Midbrain (tissue), 1 donor: Measurements from ENCODE around the gene RACK1.
"Not testable (repeated sequence)": the region's sequence is repeated elsewhere in the genome, so short reads cannot be mapped to it uniquely, and the experiment has no call there.

ENCODE experiments used
- DNase-seq: peaks from one replicate; lab custom pipeline; 2025; lab: John Stamatoyannopoulos, UW

The RACK1 gene

DNA sequence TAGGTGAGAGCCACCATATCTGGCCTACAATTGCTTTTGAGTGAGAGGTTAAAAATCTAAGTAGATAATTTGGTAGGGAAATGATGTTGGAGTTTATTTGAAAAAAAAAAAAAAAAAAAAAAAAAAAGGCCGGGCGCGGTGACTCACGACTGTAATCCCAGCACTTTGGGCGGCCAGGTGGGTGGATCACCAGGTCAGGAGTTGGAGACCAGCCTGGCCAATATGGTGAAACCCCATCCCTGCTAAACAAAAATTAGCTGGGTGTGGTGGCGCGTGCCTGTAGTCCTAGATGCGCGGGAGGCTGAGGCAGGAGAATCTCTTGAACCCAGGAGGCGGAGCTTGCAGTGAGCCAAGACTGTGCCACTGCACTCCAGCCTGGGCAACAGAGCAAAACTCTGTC lies 29.5 kb downstream of the RACK1 start:
- not testable (repeated sequence) for DNase-seq

DNA sequence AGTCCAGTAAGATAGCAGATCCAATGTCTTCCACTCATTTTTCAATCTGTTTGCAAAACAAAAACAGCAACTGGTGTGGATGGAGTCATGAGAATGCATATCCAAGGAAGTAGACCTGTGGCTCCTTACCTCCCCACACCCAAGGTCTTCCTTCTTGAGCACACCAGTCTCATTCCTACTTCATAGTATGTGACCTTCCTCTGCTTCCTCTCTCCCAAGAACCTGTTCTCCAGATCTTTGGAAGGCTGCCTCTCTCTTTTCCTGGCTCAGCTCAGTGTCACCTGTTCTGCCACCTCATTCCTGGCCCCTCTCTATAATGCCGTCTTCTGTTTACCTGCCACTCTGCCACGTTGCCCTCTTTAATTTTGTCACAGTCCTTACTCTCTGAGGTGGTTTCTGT lies 30.8 kb downstream of the RACK1 start:
- no peak for DNase-seq

DNA sequence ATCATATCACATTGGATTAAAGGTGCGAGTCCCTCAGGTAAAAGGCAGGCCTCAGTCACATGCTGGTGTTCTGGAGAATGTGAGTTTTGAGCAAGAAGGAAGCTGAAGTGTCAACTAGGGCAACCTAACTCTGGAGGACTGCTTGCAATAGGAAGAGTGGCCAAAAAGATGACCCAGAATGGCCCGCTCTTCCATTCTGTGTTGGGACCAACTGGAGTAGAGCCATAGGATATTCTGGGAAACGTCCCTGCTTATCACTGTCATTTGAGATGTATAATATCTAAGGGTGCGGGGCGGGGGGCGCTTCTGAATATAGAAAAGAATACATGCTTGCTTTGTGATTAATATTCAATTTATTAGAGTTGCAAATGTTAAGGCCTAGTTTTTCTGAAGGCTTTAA lies 31.6 kb downstream of the RACK1 start:
- no peak for DNase-seq

DNA sequence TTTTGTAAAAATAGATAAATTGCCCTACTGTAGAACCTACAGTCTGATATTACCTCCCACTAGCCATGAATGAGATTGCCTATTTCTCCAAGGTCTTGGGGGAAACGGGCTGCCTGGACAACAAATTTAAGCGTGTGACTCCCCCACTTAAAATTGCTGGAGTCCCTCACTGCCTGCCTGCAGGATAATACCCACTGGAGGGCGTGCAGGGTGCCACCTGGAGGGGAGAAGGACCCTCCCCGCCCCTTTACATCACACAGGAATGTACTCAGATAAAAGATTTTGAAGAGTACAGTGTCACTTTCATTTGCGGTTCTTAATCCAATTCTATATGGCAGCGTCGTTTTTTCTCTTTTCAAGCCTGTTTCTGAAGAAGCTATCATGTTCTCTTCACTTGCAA lies 32.5 kb downstream of the RACK1 start:
- no peak for DNase-seq

DNA sequence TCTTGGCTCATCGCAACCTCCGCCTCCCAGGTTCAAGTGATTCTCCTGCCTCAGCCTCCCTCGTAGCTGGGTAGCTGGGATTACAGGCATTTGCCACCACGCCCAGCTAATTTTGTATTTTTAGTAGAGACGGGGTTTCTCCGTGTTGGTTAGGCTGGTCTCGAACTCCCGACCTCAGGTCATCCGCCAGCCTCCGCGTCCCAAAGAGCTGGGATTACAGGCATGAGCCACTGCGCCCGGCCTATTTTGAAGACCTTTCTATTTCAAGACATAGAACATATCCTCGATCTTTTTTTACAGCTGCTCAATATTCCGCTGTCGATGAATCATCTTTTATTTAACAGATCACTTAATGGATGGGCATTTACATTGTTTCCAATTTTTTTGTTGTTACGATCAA lies 33.0 kb downstream of the RACK1 start:
- not testable (repeated sequence) for DNase-seq

DNA sequence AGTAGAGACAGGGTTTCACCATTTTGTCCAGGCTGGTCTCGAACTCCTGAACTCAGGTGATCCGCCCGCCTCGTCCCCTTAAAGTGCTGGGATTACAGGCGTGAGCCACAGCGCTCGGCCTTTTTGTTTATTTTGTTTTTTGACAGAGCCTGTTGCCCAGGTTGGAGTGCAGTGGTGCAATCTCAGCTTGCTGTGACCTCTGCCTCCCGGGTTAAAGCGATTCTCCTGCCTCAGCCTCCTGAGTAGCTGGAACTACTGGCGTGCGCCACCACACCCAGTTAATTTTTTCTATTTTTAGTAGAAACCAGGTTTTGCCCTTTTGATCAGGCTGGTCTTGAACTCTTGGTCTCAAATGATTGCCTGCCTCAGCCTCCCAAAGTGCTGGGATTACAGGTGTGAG lies 33.6 kb downstream of the RACK1 start:
- DNase-seq, result not testable (repeated sequence)

DNA sequence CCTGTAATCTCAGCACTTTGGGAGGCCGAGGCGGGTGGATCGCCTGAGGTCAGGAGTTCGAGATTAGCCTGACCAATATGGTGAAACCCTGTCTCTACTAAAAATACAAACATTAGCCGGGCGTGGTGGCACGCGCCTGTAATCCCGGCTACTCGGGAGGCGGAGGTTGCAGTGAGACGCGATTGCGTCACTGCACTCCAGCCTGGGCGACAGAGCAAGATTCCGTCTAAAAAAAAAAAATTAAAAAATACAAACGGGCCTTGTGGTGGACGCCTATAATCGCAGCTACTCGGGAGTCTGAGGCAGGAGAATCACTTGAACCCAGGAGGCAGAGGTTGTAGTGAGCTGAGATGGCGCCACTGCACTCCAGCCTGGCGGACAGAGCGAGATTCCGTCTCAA lies 34.7 kb downstream of the RACK1 start:
- DNase-seq, result not testable (repeated sequence)

DNA sequence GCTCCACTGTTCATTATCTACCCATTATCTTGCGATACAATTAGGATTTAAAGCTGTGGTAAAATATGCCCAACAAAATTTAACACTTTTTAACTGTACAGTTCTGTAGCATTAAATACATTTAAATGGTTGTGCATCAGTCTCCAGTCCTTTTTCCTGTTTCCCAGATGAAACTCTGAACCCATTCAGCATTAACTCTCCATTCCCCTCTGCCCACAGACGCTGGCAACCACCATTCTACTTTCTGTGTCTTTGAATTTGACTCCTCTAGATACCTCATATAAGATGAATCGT lies 35.8 kb downstream of the RACK1 start:
- DNase-seq, result no peak

DNA sequence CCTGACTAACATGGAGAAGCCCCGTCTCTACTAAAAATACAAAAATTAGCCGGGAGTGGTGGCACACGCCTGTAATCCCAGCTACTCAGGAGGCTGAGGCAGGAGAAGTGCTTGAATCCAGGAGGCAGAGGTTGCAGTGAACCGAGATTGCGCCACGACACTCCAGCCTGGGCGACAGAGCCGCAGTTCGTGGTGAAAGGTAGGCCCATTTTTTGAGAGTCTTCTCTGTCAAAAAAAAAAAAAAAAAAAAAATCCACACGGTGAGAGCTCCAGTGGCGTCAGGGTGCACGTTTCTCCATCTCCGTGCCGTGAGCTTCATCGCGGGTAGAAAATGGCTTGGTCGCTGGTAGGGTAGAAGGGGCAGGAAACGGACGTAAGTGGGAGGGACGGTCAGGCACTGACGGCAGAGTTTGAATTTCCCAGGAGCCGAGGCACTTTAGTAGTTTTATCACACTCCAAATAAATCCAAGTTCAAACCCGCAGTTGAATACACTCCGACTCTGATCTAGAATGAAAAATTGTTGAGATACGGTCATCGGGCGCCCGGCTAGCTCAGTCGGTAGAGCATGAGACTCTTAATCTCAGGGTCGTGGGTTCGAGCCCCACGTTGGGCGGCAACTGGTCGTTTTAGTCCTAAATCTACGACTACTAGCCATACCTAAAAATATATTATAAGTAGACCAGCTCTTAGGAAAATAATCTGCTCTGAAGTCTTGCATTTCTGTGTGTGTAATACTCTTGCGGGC lies 36.3 kb downstream of the RACK1 start:
- DNase-seq, result no peak

DNA sequence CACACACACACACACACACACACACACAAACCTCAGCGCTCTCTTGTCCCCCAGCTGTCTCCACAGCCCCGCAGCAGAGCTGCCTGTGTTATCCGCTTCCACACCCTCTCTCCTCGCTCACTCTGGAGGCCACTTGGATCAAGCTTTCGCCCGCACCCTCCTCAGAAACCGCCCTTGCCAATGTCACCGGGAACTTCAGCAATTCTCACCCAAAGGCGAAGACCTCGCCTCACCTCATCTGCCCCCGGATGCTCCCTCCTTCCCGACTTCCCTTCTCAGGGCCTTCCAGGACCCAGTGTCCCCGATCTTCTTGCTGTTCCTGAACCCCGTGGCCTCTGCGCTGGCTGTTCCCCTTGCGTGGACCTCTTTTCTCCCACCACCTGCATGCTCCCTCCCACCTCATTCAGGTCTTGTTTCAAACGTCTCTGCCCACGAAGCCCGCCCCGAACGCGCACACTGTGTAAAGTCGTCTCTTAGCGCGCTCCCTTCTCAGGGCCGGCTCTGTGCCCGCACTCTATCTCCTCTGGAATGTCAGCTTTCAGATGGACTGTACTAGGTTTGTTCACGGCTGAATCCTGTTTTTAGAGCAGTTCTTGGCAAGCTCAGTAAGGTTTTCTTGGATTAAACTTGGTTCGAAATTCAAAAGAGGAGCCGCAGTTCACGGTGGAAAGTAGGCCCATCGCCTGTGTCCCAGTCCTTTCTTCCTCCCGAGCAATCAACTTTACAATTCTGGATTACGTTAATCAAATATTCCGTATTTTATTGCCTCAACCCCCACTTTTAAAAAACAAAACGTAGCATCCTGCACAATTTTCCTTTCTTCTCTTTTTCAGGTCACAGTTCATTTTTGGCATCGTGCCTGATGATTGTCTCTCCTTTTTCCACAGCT lies 37.7 kb downstream of the RACK1 start:
- DNase-seq, result no peak

DNA sequence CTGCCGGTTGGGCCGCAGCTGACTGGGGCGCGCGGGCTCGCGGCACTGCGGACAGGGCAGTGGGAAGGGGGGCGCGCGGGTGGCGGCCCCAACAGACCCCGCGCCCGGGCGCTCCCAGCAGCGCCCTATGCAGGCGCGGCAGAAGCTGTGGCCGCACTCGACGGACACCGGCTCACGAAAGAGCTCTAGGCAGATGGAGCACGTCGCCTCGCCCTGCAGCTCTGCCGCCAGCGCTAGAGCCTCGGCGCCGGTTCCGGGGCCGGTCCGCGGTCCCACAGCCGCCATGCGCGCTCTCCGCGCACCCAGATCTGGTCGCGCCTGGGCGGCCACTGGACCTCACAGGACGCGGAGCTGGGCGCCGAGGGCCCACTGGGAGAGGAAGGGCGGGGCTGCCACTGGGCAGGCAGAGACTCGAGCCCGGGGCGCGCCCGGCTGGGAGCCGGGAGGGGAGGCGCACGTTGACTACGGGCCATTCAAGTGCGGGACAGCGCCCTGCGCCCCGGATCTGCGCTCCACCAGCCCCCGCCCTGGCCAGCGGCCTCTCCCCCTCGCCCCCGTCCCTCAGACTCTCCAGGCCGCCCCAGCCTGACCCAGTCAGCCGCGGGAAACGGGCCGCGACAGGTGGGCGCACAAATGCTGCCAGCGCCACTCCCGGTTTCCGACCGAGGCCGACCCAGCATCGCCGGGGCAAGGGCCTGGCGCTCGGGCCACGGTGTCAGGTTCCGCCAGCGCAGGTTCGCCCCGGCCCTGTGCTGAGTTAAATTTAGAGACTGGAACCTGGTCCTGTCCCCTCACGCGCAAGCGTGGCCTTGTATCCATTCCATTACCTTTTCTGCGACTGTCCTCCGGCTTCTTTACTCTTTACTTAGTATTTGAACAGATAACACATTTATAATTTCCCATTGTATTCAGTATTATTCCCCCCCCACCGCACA lies 38.6 kb downstream of the RACK1 start, which contains the start of gene TRIM7:
TRIM7 (minus strand) TSS at position 371 of the 935 bp plus-strand sequence; CDS start at position 285, 86 bp downstream.
- no peak for DNase-seq

DNA sequence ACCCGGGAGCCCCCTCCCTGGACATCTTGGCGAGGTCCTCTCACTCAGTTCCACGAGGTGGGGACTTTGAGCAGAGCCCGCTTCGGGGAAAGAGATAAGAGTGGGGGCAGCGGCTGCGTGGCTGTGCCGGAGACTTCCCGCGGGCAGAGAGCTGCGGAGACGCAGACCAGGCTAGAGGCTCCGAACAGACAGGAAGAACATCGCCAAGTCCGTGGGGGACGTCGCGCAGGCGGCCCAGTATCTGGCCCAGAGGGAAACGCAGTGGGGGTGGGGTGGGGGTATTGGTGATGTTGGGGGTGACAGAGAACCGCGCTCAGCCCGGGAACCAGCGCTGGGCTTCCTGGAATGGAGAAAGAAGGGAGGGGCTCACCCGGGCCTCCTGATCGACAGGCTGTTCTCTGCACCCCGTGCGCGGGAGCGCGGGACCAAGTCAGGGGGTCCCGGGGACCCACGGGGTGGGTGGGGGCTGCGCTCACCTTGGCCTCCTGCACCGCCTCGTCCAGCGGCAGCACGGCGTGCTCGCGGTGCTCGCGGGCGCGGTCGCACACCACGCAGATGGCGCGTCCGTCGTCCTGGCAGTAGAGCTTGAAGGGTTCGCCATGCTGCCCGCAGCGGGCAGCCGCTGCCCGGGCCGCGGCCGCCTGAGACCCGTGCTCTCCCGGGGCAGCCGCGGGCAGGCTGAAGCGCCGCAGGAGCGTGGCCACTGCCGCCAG lies 39.4 kb downstream of the RACK1 start:
- no peak for DNase-seq

DNA sequence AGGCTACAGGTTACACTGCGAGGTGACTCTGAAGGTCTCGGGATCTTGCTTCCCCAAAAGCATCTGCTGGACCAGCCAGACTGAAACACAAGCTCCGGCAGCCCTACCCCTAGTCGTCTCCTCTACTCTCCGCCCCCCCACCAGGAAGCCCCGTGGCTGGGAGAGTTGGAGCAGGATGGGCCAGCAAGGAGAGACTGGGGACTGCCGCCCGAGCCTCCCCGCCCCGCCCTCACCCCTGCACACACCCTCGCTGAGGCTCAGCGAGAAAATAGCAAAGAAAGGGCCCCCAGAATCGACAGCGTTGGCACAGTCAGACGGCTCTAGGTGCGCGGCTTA lies 40.0 kb downstream of the RACK1 start:
- no peak for DNase-seq

DNA sequence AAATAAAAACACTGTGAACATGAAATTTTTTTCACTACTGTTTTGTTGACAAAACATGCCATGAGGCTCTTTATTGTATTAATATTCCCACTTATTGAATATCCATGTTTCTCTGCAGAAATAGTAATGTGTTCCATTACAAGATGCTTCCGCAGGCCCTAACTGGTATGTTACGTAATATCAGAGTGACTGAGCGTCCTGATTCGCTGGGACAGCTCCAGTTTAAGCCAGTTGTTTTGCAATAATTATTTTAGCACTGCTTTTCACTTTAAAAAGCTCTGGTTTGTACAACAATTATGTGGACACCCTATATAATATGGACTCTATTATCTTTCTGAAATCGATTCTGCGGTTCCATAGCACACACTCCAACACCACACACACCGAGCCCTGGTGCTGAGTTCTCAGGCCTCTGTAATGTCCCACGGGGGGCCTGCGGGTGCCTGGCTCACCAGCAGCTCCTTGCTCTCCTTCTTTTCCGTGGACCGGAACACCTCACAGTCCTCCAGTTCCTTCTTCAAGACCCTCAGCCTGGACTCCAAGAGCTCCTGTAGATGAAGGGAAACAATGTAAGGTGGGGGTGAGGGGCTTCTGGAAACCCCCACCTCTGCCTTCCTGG lies 40.5 kb downstream of the RACK1 start:
- DNase-seq, result no peak

DNA sequence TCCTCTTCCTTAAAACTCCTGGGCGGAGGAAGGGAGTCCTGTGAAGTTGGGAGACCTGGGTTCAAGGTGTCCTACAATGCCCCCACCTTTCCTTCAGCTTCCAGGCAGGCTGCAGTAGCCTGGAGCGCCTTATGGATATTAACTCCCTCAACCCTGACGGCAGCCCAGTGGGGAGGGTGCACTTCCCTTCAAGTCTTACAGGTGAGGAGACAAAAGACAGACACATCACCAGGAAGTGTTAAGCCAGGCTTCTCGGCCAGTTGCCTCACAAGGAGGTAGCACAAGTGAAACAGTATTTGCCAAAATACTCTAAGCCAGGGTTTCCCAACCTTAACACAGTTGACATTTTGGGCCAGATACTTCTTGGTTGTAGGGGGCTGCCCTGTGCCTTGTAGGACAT lies 42.9 kb downstream of the RACK1 start:
- no peak for DNase-seq

DNA sequence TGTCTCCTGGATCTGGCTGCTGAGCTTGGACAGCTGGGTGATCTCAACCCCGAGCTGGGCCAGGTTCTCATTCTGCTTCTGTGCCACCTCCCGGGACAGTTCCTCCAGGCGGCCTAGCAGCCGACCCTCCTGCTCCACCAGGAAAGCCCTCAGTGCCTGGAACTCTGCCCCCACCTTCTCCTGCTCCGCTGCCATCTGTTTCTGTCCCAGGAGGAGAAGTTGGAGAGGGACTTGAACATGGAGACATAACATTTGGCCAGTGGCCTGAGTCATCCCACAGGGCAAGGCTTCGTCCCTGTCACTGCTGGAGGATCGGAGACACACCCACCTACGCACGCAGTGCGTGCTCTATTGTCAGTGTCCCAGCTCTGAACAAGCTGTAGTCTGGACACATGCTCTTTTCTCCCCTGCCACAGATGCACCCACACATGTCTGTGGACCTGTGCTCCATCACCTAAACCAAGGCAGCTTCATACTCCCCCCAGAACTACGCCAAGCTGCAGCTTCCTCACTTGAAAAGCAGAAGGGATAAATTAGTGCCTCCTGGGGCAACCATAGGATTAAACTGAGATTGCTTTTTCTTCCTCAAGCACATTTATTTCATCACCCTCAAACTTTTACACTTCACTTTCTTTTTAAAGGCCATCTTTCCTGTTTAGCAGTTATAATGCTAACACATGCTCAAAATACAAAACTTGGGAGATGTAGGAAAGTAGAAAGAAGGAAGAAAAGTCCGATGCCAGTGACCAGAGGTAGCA lies 43.6 kb downstream of the RACK1 start:
- DNase-seq, result no peak

DNA sequence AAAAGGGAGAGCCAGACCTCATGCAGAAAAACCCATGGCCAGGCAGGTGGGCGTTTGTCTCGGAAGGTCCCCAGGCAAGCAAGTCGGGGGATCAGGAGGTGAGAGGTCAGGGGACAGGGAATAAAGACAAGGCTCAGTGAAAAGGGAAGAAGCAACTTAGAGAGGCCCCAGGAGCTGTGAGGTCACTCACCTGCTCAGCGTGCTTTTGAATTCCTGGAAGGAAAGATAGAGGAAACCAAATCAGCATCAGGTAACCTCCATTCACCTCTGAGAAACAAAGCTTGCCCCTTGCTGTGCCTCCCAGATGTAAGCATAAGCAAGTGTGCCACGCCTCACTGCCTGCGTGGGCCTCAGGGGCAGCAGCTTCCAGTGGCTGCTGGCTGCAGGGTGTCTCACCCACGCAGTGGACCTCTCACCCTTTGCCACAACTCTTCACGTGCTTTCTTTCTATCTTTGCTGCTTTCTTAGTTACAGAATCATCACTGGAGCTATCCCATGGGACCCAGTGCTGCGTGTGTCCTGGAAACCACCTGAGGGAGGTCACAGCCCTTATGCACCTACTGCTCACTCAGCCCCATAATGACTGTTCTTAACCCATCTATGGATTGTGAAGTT lies 44.7 kb downstream of the RACK1 start:
- no peak for DNase-seq

DNA sequence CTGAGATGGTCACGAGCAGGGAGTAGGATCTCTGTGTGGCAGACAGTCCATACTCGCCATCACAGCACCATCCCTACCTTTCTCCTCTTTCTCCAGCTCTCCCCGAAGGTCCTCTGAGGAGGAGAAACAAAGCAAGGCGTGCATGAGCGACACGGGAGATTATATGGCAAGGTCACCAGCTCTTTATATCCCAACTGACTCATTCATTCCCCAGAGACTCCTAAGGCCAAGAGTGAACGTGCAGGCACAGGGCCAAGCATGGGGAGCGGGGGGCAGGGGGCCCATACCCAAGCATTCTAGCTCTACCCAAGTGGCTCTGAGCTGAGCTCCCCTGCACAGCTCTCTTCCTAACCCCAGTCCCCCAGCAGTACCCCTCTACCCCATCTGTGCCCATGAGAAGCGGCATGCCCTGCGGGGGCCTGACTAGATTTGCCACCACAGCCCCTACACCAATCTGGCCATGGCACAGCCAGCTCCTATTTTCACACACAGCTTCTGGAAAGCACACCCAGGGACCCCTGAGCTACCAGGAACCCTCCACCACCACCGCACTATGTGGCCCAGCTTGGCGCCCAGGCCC lies 45.5 kb downstream of the RACK1 start:
- no peak for DNase-seq

DNA sequence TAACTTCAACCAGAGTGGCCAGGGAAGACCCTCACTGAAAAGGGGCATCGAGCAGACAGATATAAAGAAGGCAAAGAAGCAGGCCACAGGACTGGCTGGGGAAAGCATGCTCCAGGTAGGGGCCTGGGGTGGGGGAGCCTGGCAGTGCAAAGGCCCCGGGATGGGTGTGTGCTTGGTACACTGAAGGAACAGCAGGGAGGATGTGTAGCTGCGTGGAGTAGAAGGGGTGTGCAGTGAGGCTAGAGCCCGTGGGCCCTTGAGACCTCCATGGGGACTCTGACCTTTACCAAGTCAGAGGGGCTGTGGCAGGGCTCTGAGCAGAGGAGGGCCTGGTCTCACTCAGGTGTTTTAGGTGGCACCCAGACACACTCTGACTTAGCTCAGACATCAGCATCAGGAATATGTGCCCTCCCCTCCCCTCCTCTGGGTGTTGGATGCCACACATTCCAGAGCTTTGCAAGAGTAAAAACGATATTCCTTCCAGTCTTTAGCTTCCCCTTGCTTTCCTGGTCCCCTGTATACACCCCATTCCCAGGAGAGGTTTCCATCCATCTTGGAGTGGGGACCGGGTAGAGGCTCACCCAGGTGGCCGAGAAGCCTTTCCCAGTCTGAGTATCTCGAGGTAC lies 46.3 kb downstream of the RACK1 start:
- no peak for DNase-seq
